PC-3 (cell line): ENCODE measurements around the gene ACYP2. TPM values are rescaled to one million over a fixed set of nuclear protein-coding genes. Genes with fewer than 3 reads are reported as not detected.

Experiments used
- ATAC-seq: fragments of 200-7000 bp; cut with Tn5 transposase; 2 replicates; pipeline ENCODE4 v1.9.1; 2020; ENCODE audit warnings: mild to moderate bottlenecking, moderate library complexity
- BruUV-seq: library from RNA; stranded (reverse); fragments of 400-500 nt; replicated peaks from 2 replicates; lab custom pipeline; 2021; lab: Mats Ljungman, UMichigan
- CTCF ChIA-PET: fragments of 300-600 bp; sonication (Branson Sonifier 250); formaldehyde crosslinking; loops from one replicate; lab custom pipeline; 2022; ENCODE audit warnings: antibody characterized with exemption; lab: Charles Lee
- POLR2A ChIA-PET: fragments of 300-600 bp; sonication (Branson Sonifier 250); formaldehyde crosslinking; loops from one replicate; lab custom pipeline; 2022; ENCODE audit warnings: antibody characterized with exemption; ENCODE audit not compliant: unreplicated experiment; lab: Charles Lee
- DNase-seq: peaks from one replicate; pipeline ENCODE4 v3.0.0-alpha.2; 2015
- H2AFZ ChIP-seq: fragments of 300-600 bp; sonication (generic); 2 replicates; pipeline ENCODE4 v1.6.0; 2016; ENCODE audit warnings: antibody characterized with exemption, low read length
- H3F3A ChIP-seq: fragments of 300-600 bp; sonication (generic); one replicate; pipeline ENCODE4 v1.6.0; 2017; ENCODE audit warnings: antibody characterized with exemption, low read length, control low read depth, mild to moderate bottlenecking; ENCODE audit not compliant: unreplicated experiment
- H3K27ac ChIP-seq: fragments of 300-600 bp; sonication (generic); 2 replicates; pipeline ENCODE4 v1.5.1; 2016; ENCODE audit warnings: mild to moderate bottlenecking, low read length
- H3K27me3 ChIP-seq: fragments of 300-600 bp; sonication (generic); 2 replicates; pipeline ENCODE4 v1.6.1; 2016; ENCODE audit warnings: low read length, mixed read lengths
- H3K36me3 ChIP-seq: fragments of 300-600 bp; sonication (generic); 2 replicates; pipeline ENCODE4 v1.6.1; 2016; ENCODE audit warnings: low read depth, mixed run types, low read length, mixed read lengths
- H3K4me1 ChIP-seq: fragments of 300-600 bp; sonication (generic); 2 replicates; pipeline ENCODE4 v1.5.1; 2016; ENCODE audit warnings: low read length; ENCODE audit not compliant: insufficient read depth
- H3K4me2 ChIP-seq: fragments of 300-600 bp; sonication (generic); 2 replicates; pipeline ENCODE4 v1.6.0; 2016; ENCODE audit warnings: low read length
- H3K4me3 ChIP-seq: fragments of 300-600 bp; sonication (generic); 2 replicates; pipeline ENCODE4 v1.5.1; 2016; ENCODE audit warnings: mild to moderate bottlenecking, low read length, mixed read lengths
- H3K79me2 ChIP-seq: fragments of 300-600 bp; sonication (generic); 2 replicates; pipeline ENCODE4 v1.6.1; 2017; ENCODE audit warnings: low read length, mixed read lengths
- H3K9ac ChIP-seq: fragments of 300-600 bp; sonication (generic); 2 replicates; pipeline ENCODE4 v1.6.0; 2016; ENCODE audit warnings: mild to moderate bottlenecking, low read length
- H3K9me2 ChIP-seq: fragments of 300-600 bp; sonication (generic); replicated peaks from 2 replicates; pipeline ENCODE4 v1.6.1; 2016; ENCODE audit warnings: mixed run types, low read length, mixed read lengths
- H3K9me3 ChIP-seq: fragments of 300-600 bp; sonication (generic); 2 replicates; pipeline ENCODE4 v1.6.1; 2016; ENCODE audit warnings: low read length, mixed read lengths
- H4K20me1 ChIP-seq: fragments of 300-600 bp; sonication (generic); 2 replicates; pipeline ENCODE4 v1.6.1; 2016; ENCODE audit warnings: low read length, mixed read lengths
- CTCF ChIP-seq: fragments of 300-600 bp; sonication (generic); conservative IDR thresholded peaks from 2 replicates; pipeline ENCODE4 v1.5.1; 2017; ENCODE audit warnings: antibody characterized with exemption, low read depth, mild to moderate bottlenecking, low read length
- EZH2 ChIP-seq: fragments of 300-600 bp; sonication (generic); IDR thresholded peaks from one replicate; pipeline ENCODE4 v1.6.1; 2017; ENCODE audit warnings: antibody characterized with exemption, mild to moderate bottlenecking, low read length; ENCODE audit not compliant: unreplicated experiment
- EZH2phosphoT487 ChIP-seq: fragments of 300-600 bp; sonication (generic); IDR thresholded peaks from 2 replicates; pipeline ENCODE4 v1.6.1; 2018; ENCODE audit warnings: mild to moderate bottlenecking, antibody characterized with exemption, low read length, borderline replicate concordance
- intact Hi-C: fragments of 100-400 bp; cut with micrococcal nuclease; formaldehyde crosslinking; loops from 2 replicates; pipeline ENCODE4 v1.9.0; 2023
- total RNA-seq: library from RNA; depleted of rRNA; stranded (reverse); fragments of >200 nt; gene quantifications from 2 replicates; pipeline ENCODE4 v1.2.3, GENCODE V29; 2014

ACYP2 gene
- total RNA-seq, 1 experiment from 2014 or later, result 8.3 TPM

- BruUV-seq, result no TSS peak
- Histone ChIP-seq H3K27ac (no peak overlapping the region), H2AFZ (no peak overlapping the region), H3F3A (no peaks in the 10 kb centered on the region), H3K9me2 (no peaks in the 10 kb centered on the region), H3K4me3 (no peak overlapping the region), H3K9me3 (no peaks in the 10 kb centered on the region), H3K4me1 (no peaks in the 10 kb centered on the region), H3K79me2 (no peaks in the 10 kb centered on the region), H3K4me2 (no peak overlapping the region), H3K36me3 (no peaks in the 10 kb centered on the region), H3K27me3 (0 out of 2 replicates have a peak, but pooled peaks cover 9% of the 10 kb centered on the region), H3K9ac (no peak overlapping the region), H4K20me1 (no peaks in the 10 kb centered on the region)
- intact Hi-C loops, result no loop called here
- POLR2A ChIA-PET, result no interaction called here
- no peak for ATAC-seq
- CTCF ChIA-PET, result interaction anchor here (0.5 kb wide), 1 partner anchor 136 kb away, joined by 3 read pairs; no protein-coding TSS in a partner anchor
- no peak for DNase-seq
- no peak for TF ChIP-seq CTCF
- no peak for TF ChIP-seq EZH2phosphoT487
- TF ChIP-seq EZH2, result no peak
Measured at GRCh38 chr2:54284826-54285225, 169.4 kb downstream of the ACYP2 start.

GRCh38 chr2:54285451-54285850 lies 170.0 kb downstream of the ACYP2 start:
- Histone ChIP-seq H3K9me3 (no peaks in the 10 kb centered on the region), H3K27me3 (0 out of 2 replicates have a peak, but pooled peaks cover 4% of the 10 kb centered on the region), H2AFZ (no peak overlapping the region), H3K27ac (no peak overlapping the region), H3K4me1 (no peaks in the 10 kb centered on the region), H3K79me2 (no peaks in the 10 kb centered on the region), H3K4me2 (no peak overlapping the region), H4K20me1 (no peaks in the 10 kb centered on the region), H3K4me3 (no peak overlapping the region), H3K36me3 (no peaks in the 10 kb centered on the region), H3K9ac (no peak overlapping the region), H3F3A (no peaks in the 10 kb centered on the region), H3K9me2 (no peaks in the 10 kb centered on the region)
- BruUV-seq, result no TSS peak
- TF ChIP-seq CTCF (no peak), EZH2phosphoT487 (no peak), EZH2 (no peak)
- intact Hi-C loops, result no loop called here
- POLR2A ChIA-PET, result no interaction called here
- CTCF ChIA-PET, result interaction anchor here (0.5 kb wide), 1 partner anchor 135 kb away, joined by 3 read pairs; no protein-coding TSS in a partner anchor
- DNase-seq (no peak), ATAC-seq (no peak)

GRCh38 chr2:54287532-54287931 lies 172.1 kb downstream of the ACYP2 start:
- Histone ChIP-seq H3K36me3 (no peaks in the 10 kb centered on the region), H3K9me3 (no peaks in the 10 kb centered on the region), H3K9me2 (no peaks in the 10 kb centered on the region), H3F3A (no peaks in the 10 kb centered on the region), H3K9ac (no peak overlapping the region), H3K27ac (no peak overlapping the region), H3K79me2 (no peaks in the 10 kb centered on the region), H3K4me1 (no peaks in the 10 kb centered on the region), H3K27me3 (no peaks in the 10 kb centered on the region), H3K4me3 (no peak overlapping the region), H4K20me1 (no peaks in the 10 kb centered on the region), H3K4me2 (no peak overlapping the region), H2AFZ (no peak overlapping the region)
- CTCF ChIA-PET, result no interaction called here
- TF ChIP-seq EZH2, result no peak
- no peak for TF ChIP-seq CTCF
- TF ChIP-seq EZH2phosphoT487, result no peak
- DNase-seq, result no peak
- ATAC-seq, result no peak
- POLR2A ChIA-PET, result no interaction called here
- BruUV-seq, result no TSS peak
- intact Hi-C loops, result no loop called here
